GM21786 (cell line): ENCODE results near the gene TCAF1.
"Not testable (repeated sequence)": the region's sequence is repeated elsewhere in the genome, so short reads cannot be mapped to it uniquely, and the experiment has no call there.

ENCODE experiments used
- ATAC-seq: cut with Tn5 transposase; IDR thresholded peaks from one replicate; pipeline ENCODE4 v1.9.1; 2021; ENCODE audit not compliant: unreplicated experiment

The TCAF1 gene

GRCh38 chr7:143855443-143855842, 46.5 kb downstream of the TCAF1 start:
- ATAC-seq: not testable (repeated sequence)

GRCh38 chr7:143850682-143851081, 51.3 kb downstream of the TCAF1 start:
- ATAC-seq: no peak

GRCh38 chr7:143849785-143850479, 52.0 kb downstream of the TCAF1 start:
- ATAC-seq: no peak

GRCh38 chr7:143848192-143848591, 53.8 kb downstream of the TCAF1 start:
- no peak for ATAC-seq

- peak; percentile 59 for ATAC-seq
Observed at GRCh38 chr7:143846692-143847091, 55.3 kb downstream of the TCAF1 start.

- not testable (repeated sequence) for ATAC-seq
Observed at GRCh38 chr7:143841696-143842095, 60.3 kb downstream of the TCAF1 start.

- ATAC-seq: not testable (repeated sequence)
Observed at GRCh38 chr7:143840062-143840461, 61.9 kb downstream of the TCAF1 start.

GRCh38 chr7:143837223-143837622, 64.8 kb downstream of the TCAF1 start:
- ATAC-seq: peak; percentile 49

GRCh38 chr7:143836622-143837021, 65.4 kb downstream of the TCAF1 start:
- peak; percentile 74 for ATAC-seq

- ATAC-seq: peak; percentile 32
Observed at GRCh38 chr7:143836088-143836487, 65.9 kb downstream of the TCAF1 start.

- not testable (repeated sequence) for ATAC-seq
Observed at GRCh38 chr7:143826578-143826977, 75.4 kb downstream of the TCAF1 start.

- ATAC-seq: not testable (repeated sequence)
Observed at GRCh38 chr7:143824295-143825135, 77.5 kb downstream of the TCAF1 start.

- ATAC-seq: not testable (repeated sequence)
Observed at GRCh38 chr7:143823634-143824294, 78.2 kb downstream of the TCAF1 start.

- not testable (repeated sequence) for ATAC-seq
Observed at GRCh38 chr7:143821392-143822277, 80.3 kb downstream of the TCAF1 start.

- peak; percentile 67 for ATAC-seq
Observed at GRCh38 chr7:143817873-143818272, 84.1 kb downstream of the TCAF1 start.

GRCh38 chr7:143816471-143817133, 85.4 kb downstream of the TCAF1 start:
- ATAC-seq: not testable (repeated sequence)

- ATAC-seq: not testable (repeated sequence)
Observed at GRCh38 chr7:143810639-143811038, 91.3 kb downstream of the TCAF1 start.

- not testable (repeated sequence) for ATAC-seq
Observed at GRCh38 chr7:143806664-143807071, 95.3 kb downstream of the TCAF1 start.
